OCI-LY7 (cell line): ENCODE measurements around the gene C3orf33.

Experiments used
- EZH2phosphoT487 ChIP-seq: fragments of 200-600 bp; sonication (generic); IDR thresholded peaks from 2 replicates; pipeline ENCODE4 v1.6.1; 2018; ENCODE audit warnings: low read depth, borderline replicate concordance, mild to moderate bottlenecking, mixed run types, antibody characterized with exemption, low read length, moderate library complexity, mixed read lengths
- TF ChIP-seq, protein P1 (sequence below): fragments of 200-600 bp; sonication (generic); conservative IDR thresholded peaks from 2 replicates; pipeline ENCODE4 v1.5.1; 2014; ENCODE audit warnings: mild to moderate bottlenecking, antibody characterized with exemption, low read length, moderate library complexity, mixed read lengths

DNA sequence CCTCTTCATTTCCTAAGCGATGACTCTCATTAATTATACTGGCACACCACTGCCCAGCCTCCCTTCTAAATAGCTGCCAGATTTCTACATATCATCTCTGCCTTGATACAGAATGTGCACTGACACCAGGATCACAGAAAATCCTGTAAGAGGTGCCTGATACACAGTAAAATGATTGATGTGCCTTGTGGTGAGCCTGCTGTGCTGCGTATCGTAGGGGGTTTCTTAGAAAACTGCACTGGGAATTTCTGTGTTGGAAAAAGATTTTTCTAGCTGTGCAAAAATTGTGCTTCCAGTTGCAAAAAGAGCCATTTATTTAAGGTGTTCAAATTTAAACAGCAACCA is 58.2 kb downstream of the C3orf33 start:
- TF ChIP-seq, protein P1, sequence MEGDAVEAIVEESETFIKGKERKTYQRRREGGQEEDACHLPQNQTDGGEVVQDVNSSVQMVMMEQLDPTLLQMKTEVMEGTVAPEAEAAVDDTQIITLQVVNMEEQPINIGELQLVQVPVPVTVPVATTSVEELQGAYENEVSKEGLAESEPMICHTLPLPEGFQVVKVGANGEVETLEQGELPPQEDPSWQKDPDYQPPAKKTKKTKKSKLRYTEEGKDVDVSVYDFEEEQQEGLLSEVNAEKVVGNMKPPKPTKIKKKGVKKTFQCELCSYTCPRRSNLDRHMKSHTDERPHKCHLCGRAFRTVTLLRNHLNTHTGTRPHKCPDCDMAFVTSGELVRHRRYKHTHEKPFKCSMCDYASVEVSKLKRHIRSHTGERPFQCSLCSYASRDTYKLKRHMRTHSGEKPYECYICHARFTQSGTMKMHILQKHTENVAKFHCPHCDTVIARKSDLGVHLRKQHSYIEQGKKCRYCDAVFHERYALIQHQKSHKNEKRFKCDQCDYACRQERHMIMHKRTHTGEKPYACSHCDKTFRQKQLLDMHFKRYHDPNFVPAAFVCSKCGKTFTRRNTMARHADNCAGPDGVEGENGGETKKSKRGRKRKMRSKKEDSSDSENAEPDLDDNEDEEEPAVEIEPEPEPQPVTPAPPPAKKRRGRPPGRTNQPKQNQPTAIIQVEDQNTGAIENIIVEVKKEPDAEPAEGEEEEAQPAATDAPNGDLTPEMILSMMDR, result no peak
- no peak for TF ChIP-seq EZH2phosphoT487
